NCI-H1048 (cell line): ENCODE data around the gene THSD4.

ENCODE experiments used
- DNase-seq: peaks from one replicate; lab custom pipeline; 2025; lab: John Stamatoyannopoulos, UW

The THSD4 gene

DNA sequence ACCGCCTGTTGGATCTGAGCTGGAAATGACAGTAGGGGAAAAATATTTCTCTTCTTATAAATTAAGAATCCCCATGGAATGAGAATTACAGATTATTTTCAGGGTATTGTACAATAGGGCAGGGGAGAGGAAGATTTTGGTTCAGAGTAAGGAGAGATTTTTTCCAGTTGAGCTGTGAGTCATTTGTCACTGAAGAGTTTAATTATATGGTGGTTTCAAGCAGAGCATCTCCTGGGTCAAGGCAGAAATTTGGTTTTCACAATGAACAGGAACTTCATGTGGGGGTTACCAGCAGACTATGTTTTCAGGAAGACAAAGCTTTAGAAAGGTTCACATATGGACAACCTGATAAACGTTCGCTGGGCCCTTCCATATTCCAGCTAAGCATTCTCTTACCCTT lies 512.3 kb downstream of the THSD4 start:
- DNase-seq = no peak

- DNase-seq = no peak
Measured at GRCh38 chr15:71628988-71629770, 513.9 kb downstream of the THSD4 start.

- DNase-seq = no peak
Measured at GRCh38 chr15:71629781-71630474, 514.7 kb downstream of the THSD4 start.

DNA sequence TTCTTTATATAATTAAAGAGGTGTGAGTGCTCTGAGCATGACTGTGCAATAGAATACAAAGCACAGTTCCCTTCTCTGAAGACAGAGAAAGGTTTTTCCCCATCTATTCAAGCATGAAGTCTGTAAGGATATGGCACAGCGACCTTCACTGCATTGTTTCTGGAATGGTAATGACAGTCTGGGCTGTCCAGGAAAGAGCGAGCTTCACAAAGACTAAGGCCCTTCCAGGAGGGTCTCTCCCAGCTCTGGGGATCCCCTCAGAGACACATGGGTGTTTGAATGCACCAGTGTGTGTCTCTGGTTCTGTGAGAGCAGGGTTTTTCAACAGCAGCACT lies 515.2 kb downstream of the THSD4 start:
- DNase-seq = no peak

DNA sequence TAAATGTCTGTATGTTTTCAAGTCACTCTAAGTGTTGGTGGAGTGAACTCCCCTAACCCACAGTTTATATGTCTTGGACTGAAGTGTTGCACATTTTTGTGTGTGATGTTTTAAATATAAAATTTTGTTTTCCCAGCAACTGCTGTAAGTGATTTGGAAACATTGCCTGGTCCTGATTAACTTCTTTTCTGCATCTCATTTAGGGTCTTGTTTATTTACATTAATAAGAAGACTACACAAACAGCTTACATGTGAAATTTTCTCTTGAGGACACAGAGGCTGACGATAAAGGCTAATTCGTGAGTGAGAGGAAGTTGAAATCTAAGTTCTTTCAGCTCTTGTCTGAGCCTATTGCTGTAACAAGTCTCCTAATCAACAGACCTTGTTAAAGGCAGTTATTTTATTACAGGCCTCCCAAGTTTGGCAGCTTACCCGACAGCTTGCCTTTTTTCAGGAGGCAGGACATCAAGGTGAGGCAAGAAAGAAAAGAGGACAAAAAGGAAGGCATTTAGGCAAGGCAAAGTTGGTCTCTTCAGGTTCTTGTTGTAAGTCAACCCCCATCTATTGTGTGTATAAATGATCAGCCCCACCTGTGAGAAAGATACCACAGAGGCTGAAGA lies 517.4 kb downstream of the THSD4 start:
- no peak for DNase-seq

- no peak for DNase-seq
Measured at GRCh38 chr15:71634820-71635560, 519.7 kb downstream of the THSD4 start.

GRCh38 chr15:71635735-71636134 lies 520.5 kb downstream of the THSD4 start:
- DNase-seq = no peak

- no peak for DNase-seq
Measured at GRCh38 chr15:71638876-71639275, 523.6 kb downstream of the THSD4 start.

DNA sequence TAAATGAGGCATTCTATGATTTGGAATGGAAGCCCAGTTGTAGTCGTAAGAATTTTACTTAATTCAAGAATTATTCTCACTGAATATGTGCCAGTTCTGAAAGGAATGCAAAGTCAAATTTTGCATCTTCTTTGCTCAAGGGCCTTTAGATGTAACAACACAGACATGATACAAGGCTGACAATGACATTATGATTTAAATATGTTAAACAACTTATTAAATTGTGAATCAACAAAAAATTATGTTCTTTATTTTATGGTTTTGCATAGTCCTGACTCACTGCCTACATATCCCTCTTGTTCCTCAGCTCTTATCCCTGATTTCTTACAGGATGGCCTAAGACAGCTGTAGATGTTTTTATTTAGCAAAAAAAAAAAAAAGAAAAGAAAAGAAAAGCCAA lies 524.2 kb downstream of the THSD4 start:
- no peak for DNase-seq

DNA sequence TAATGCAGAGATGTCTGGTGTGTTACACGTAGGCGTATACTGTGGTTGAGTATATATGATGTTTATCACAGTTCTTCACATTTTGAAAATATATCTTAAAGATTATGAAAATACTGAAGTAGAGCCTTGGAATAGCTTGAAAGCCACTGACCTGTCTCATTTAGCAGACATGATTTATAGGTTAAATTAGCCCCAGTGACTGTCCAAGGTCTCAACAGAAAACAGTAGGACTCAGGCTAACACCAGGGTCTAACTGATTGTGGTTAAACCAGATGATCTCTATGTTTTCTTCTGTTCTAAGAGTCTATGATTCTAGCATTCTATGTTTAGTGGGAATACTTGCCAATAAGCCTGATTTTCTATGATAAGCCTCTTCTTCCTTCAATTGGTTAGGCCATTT lies 528.6 kb downstream of the THSD4 start:
- DNase-seq = no peak

DNA sequence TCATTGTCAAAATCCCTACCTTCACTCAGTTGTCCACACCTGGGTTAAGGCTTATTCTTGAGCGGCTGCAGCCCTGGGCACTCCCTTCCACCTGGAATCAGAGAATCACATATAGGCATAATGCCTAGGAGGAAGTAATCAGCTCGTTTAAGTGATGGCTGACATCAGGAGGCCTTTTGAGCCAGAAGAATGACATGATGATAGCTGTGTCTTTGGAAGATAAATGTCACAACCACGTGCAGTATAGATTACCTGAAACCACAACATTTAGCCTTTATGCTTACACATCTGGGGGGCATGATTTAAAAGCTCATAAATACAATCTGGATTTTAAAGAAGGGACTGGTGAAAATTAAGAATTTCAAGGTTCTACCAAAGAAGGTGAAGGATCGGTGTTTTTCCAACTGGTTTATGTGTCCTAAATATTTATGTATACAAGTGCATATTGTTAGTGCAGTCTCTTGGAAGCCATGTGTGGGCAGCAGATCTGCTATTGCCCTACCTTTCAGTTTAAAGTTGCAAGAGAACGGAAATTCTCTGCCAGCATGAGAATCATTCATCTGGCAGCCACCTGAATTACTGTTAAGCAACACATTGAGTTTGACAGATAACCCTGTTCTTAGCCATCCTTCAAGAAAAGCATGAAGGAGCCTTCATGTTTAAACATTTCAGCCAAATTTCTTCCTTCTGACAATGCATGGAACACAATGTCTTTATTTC lies 531.7 kb downstream of the THSD4 start:
- DNase-seq = no peak

- DNase-seq = no peak
Measured at GRCh38 chr15:71647487-71647808, 532.2 kb downstream of the THSD4 start.

GRCh38 chr15:71648095-71648494 lies 532.8 kb downstream of the THSD4 start:
- DNase-seq = no peak

- DNase-seq = no peak
Measured at GRCh38 chr15:71649894-71650293, 534.6 kb downstream of the THSD4 start.

DNA sequence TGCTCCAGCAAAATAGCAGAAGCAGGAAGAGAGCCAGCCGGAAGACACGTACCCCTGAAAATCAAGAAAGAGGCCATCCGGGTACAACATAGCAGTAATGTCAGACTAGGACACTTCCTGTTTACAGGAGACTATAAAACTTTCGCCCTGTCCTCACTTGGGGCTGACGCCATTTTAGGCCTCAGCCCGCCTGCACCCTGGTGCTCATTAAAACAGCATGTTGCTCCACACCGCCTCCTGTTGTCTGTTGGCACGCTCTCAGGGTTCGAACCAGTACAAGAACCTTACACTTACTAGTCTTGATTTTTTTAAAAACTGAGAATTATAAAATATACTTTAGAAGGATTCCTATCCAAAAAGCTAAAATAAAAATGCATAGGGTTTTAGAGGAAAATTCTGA lies 535.3 kb downstream of the THSD4 start:
- no peak for DNase-seq

- DNase-seq = no peak
Measured at GRCh38 chr15:71651750-71652186, 536.5 kb downstream of the THSD4 start.

- no peak for DNase-seq
Measured at GRCh38 chr15:71654042-71654719, 538.9 kb downstream of the THSD4 start.

- DNase-seq = no peak
Measured at GRCh38 chr15:71654720-71655174, 539.5 kb downstream of the THSD4 start.

DNA sequence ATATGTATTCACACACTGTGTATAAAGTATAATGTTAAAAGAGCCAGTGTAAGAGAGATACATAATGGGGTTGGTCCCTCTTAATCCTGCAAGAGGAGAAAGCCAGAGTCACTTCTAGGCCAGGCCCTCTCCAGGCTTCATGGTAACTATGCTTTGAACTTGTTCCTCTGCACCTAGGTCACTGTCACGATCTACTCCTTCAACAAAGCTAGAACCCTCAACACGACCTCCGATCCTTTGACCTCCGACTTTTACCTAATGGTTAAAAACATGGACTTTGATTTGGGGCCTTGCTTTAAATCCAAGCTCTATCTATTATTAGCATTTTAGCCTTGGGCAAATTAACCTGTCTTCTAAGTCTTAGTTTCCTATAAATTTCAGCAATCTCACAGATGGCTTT lies 541.2 kb downstream of the THSD4 start:
- no peak for DNase-seq

GRCh38 chr15:71657141-71657540 lies 541.9 kb downstream of the THSD4 start:
- DNase-seq = no peak

GRCh38 chr15:71658036-71658435 lies 542.8 kb downstream of the THSD4 start:
- DNase-seq = no peak
